HCT116 (cell line): ENCODE data around the gene SORCS2.

Source experiments
- CEBPB ChIP-seq: IDR thresholded peaks from 2 replicates; pipeline ENCODE4 v1.6.1; 2012; ENCODE audit warnings: low read depth
- CTCF ChIP-seq, 3 experiments: fragments of 200-600 bp in 1 of 3; sonication (generic) in 1 of 3; IDR thresholded peaks in 2 of 3; conservative IDR thresholded peaks in 1 of 3; 2 replicates each; pipeline ENCODE4 v1.5.1; 2012 to 2017; ENCODE audit warnings: low read depth in 2 of 3, low read length in 2 of 3, antibody characterized with exemption in 1 of 3, borderline replicate concordance in 1 of 3, control low read depth in 1 of 3, mild to moderate bottlenecking in 1 of 3, mixed read lengths in 1 of 3, mixed run types in 1 of 3, moderate library complexity in 1 of 3; ENCODE audit not compliant: insufficient read depth in 1 of 3
- EZH2phosphoT487 ChIP-seq: fragments of 200-600 bp; IDR thresholded peaks from 2 replicates; pipeline ENCODE4 v1.6.1; 2018; ENCODE audit warnings: antibody characterized with exemption, borderline replicate concordance
- POLR2A ChIP-seq: IDR thresholded peaks from 2 replicates; pipeline ENCODE4 v1.7.0; 2011; ENCODE audit warnings: borderline replicate concordance; ENCODE audit not compliant: insufficient read depth, insufficient read length; ENCODE audit errors: extremely low read depth
- POLR2AphosphoS5 ChIP-seq: IDR thresholded peaks from 2 replicates; pipeline ENCODE4 v1.6.1; 2011; ENCODE audit warnings: mild to moderate bottlenecking, low read depth, low read length, moderate library complexity
- RAD21 ChIP-seq: IDR thresholded peaks from 2 replicates; pipeline ENCODE4 v1.6.1; 2012; ENCODE audit warnings: low read depth, mild to moderate bottlenecking
- SP1 ChIP-seq: IDR thresholded peaks from 2 replicates; pipeline ENCODE4 v1.6.1; 2012; ENCODE audit warnings: low read depth
- SRF ChIP-seq: IDR thresholded peaks from 2 replicates; pipeline ENCODE4 v1.6.1; 2012; ENCODE audit warnings: low read depth
- TCF7L2 ChIP-seq: IDR thresholded peaks from 2 replicates; pipeline ENCODE4 v1.7.0; 2011; ENCODE audit warnings: borderline replicate concordance, inconsistent platforms; ENCODE audit not compliant: insufficient read depth, insufficient read length; ENCODE audit errors: extremely low read depth
- YY1 ChIP-seq: IDR thresholded peaks from 2 replicates; pipeline ENCODE4 v1.6.1; 2011; ENCODE audit warnings: low read length, low read depth, moderate library complexity, mild to moderate bottlenecking; ENCODE audit not compliant: insufficient replicate concordance; ENCODE audit errors: extremely low read depth
- ZNF274 ChIP-seq: fragments of 200-500 bp; sonication (Bioruptor generic); IDR thresholded peaks from 2 replicates; pipeline ENCODE4 v1.6.1; 2014; ENCODE audit warnings: mild to moderate bottlenecking, low read depth, low read length, inconsistent platforms
- TF ChIP-seq, protein P1 (sequence below): IDR thresholded peaks from 2 replicates; pipeline ENCODE4 v1.6.1; 2012
- TF ChIP-seq, protein P2 (sequence below): IDR thresholded peaks from 2 replicates; pipeline ENCODE4 v1.6.1; 2012

DNA sequence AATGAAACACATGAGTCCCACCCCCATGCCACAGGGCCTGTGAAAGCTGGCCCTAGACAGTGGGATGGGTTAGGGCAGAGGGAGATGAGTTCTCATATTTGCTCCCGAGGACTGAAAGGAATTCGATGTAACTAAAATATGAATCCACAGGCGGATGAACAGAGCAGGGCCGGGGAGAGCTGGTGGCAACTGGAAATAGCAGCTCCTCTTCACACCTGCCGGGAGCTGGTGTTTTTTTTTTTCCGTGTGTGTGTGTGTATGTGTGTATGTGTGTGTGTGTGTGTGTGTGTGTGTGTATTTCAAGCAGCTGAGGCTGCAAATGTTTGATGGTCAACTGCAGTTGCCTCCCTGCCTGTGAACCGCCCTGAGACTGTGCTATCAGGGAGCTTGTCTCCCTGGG, 357.5 kb downstream of the SORCS2 start:
- TF ChIP-seq CTCF (IDR thresholded peaks at IDR 0.05 in 2 of 3, conservative IDR thresholded peaks at IDR 0.05 in 1 of 3; ENCODE audit: borderline replicate concordance in 1 of 3, insufficient read depth in 1 of 3, low read depth in 2 of 3, low read length in 2 of 3) = no peak
- TF ChIP-seq SRF = no peak
- TF ChIP-seq POLR2AphosphoS5 = no peak
- TF ChIP-seq, protein P1, sequence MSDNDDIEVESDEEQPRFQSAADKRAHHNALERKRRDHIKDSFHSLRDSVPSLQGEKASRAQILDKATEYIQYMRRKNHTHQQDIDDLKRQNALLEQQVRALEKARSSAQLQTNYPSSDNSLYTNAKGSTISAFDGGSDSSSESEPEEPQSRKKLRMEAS = no peak
- no peak for TF ChIP-seq ZNF274
- no peak for TF ChIP-seq POLR2A
- no peak for TF ChIP-seq EZH2phosphoT487
- TF ChIP-seq SP1 = no peak
- TF ChIP-seq TCF7L2 = no peak
- TF ChIP-seq RAD21 = no peak
- TF ChIP-seq CEBPB = no peak
- TF ChIP-seq, protein P2, sequence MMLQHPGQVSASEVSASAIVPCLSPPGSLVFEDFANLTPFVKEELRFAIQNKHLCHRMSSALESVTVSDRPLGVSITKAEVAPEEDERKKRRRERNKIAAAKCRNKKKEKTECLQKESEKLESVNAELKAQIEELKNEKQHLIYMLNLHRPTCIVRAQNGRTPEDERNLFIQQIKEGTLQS = no peak
- TF ChIP-seq YY1 = no peak
